GM21447 (cell line): ENCODE measurements around the gene GON4L.
"Not testable (repeated sequence)": the region's sequence is repeated elsewhere in the genome, so short reads cannot be mapped to it uniquely, and the experiment has no call there.

Experiments used
- ATAC-seq: cut with Tn5 transposase; IDR thresholded peaks from one replicate; pipeline ENCODE4 v1.9.1; 2021; ENCODE audit not compliant: unreplicated experiment

The GON4L gene

GRCh38 chr1:155747586-155747985 lies 109.4 kb downstream of the GON4L start:
- ATAC-seq, result not testable (repeated sequence)

- peak; percentile 89 for ATAC-seq
Measured at GRCh38 chr1:155745284-155746228, 111.5 kb downstream of the GON4L start.

- ATAC-seq, result no peak
Measured at GRCh38 chr1:155744711-155745283, 112.2 kb downstream of the GON4L start.

- no peak for ATAC-seq
Measured at GRCh38 chr1:155741908-155742307, 115.1 kb downstream of the GON4L start.

DNA sequence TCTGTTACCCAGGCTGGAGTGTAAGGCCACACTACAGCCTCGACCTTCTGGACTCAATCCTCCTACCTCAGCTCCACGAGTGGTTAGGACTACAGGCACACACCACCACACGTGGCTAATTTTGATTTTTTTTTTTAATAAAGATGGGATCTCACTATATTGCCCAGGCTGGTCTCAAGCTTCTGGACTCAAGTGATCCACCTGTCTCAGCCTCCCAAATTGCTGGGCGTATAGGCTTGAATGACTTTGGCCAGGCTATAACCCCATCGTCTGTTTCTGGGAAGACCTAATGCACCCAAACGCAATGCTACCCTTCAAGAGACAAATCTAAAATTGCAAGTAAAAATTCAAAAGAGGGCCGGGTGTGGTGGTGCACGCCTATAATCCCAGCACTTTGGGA lies 116.0 kb downstream of the GON4L start:
- no peak for ATAC-seq

GRCh38 chr1:155729031-155729898 lies 127.7 kb downstream of the GON4L start:
- no peak for ATAC-seq

DNA sequence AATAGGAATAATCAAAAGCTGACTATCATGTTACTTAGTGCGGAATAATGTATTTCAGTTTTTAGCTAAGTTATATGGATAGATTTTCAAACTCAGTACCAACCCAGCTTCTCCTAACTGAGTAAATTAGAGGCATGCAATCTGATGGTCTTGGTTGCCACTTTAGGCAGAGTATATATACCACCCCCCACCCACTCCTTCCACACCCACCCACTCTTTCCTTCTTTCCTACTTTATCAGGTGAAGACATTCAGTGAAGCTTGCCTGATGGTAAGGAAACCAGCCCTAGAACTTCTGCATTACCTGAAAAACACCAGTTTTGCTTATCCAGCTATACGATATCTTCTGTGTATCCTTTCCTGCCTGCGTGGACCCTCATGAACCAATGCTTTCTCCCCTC lies 131.9 kb downstream of the GON4L start:
- ATAC-seq, result no peak

DNA sequence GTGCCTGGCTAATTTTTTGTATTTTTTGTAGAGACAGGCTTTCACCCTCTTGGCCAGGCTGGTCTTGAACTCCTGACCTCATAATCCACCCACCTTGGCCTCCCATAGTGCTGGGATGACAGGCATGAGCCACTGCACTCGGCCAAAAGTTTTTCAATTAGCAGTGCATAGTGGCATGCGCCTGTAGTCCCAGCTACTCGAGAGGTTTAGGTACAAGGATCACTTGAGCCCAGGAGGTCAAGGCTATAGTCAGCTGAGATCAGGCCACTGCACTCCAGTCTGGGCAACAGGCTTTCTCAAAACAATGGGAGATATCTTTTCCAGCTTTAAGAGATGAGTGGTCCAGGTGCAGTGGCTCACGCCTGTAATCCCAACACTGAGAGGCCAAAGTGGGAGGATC lies 137.3 kb downstream of the GON4L start:
- ATAC-seq, result no peak

DNA sequence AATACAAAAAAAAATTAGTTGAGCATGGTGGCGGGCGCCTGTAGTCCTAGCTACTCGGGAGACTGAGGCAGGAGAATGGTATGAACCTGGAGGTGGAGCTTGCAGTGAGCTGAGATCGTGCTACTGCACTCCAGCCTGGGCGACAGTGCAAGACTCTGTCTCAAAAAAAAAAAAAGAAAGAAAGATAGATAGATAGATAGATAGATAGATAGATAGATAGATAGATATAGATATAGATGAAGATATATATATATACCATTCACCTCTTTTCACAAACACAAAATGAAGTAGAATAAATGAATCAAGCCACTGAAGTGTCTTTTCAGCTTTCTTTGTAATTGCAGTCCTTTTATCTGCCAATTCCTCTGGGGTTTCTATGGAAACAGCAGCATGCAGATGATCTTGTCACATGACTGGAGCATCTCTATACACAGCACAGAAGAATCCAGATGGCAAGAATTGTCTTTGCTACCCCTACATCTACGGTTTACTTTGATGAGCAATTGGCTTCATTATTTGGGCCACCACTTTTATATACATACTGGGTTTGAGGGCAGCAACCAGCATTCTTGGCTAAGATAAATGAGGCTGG lies 138.4 kb downstream of the GON4L start:
- ATAC-seq, result not testable (repeated sequence)

- ATAC-seq, result no peak
Measured at GRCh38 chr1:155717041-155717440, 140.0 kb downstream of the GON4L start.

DNA sequence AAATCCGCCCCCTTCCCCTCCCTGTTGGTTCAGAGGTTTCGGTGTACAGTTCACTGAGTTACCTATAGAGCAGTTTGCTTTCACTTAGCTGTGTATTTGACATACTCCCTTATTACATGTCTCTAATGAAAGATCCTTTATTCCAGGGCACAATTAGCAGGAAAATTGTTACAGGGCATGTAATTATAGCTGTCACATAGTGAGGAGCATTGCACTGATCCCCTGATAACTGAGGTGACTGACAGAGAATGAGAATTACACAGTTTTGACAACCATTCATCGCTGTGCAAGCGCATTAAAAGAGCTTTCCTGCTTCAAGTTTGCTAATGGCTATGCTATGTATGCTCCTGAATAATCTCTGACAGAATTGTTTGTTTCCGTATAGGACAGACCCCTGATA lies 141.2 kb downstream of the GON4L start:
- ATAC-seq, result no peak

- not testable (repeated sequence) for ATAC-seq
Measured at GRCh38 chr1:155715056-155715455, 142.0 kb downstream of the GON4L start.

DNA sequence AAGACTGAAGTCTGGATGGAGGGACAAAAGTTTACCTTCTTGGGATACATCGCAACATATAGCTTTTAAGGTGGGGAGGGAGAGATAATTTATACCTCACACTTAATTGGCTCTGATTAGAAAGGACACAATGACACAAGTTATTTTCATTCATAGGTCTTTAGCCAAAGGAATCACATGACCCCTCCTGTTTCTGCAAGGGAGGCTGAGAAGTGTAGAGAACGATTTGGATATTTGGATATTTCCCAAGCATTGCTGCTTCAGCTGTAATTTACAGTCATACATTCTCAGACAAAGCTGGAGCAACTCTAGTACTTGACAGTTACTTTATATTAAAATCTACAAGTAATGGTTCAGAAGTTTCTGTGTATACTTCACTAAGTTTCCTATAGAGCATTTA lies 143.9 kb downstream of the GON4L start:
- no peak for ATAC-seq

- ATAC-seq, result not testable (repeated sequence)
Measured at GRCh38 chr1:155712636-155713035, 144.4 kb downstream of the GON4L start.

GRCh38 chr1:155711457-155711856 lies 145.6 kb downstream of the GON4L start:
- ATAC-seq, result not testable (repeated sequence)

DNA sequence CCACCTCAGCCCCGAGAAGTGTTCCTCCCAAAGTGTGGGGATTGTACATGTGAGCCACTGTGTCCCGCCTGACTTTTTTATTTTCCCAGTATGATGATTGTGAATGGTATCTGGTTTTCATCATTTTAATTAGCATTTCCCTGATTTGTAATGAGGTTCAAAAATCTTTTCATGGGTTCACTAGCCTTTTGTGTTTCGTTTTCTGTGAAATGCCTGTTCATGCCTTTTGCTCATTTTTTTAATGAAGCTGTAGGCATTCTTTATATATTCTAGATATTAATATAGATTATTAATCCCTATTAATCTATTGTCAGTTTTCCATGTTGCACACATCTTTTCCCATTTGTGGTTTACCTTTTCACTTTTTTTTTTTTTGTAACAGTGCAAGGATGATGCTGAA lies 147.6 kb downstream of the GON4L start:
- ATAC-seq, result no peak

DNA sequence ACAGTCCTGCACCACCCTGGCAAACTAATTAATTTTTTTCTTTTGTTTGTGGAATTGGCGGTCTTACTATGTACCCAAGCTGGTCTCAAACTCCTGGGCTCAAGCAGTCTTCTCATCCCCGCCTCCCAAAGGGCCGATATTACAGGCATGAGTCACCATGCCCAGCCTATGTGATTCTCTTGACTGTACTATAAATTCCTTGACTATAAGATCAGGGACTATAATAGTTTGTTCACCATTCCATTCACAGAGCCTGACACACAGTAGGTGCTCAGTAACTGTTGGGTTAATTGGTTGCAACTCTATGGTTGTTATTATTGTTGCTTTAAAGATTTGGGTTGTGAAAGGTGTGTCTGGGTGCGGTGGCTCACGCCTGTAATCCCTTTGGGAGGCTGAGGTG lies 150.9 kb downstream of the GON4L start:
- no peak for ATAC-seq

GRCh38 chr1:155704414-155704813 lies 152.6 kb downstream of the GON4L start:
- ATAC-seq, result not testable (repeated sequence)

GRCh38 chr1:155703216-155703615 lies 153.8 kb downstream of the GON4L start:
- ATAC-seq, result no peak

- not testable (repeated sequence) for ATAC-seq
Measured at GRCh38 chr1:155701675-155702074, 155.3 kb downstream of the GON4L start.
